Subcutaneous adipose tissue (tissue), 4 donors: Measurements from ENCODE around the gene LUZP1. TPM values are rescaled to one million over a fixed set of nuclear protein-coding genes. Genes with fewer than 3 reads are reported as not detected.

Experiments
- total RNA-seq, 4 donors: library from RNA; depleted of rRNA; stranded (reverse); fragments of >200 nt; gene quantifications; one replicate each; pipeline ENCODE4 v1.1.0, GENCODE V29; 2016
- TF ChIP-seq, protein P1 (sequence below): fragments of 450-650 bp; IDR thresholded peaks from one replicate; pipeline ENCODE4 v1.5.1; 2016; ENCODE audit warnings: low read depth, mild to moderate bottlenecking, control low read depth, antibody characterized with exemption, moderate library complexity

LUZP1 gene
- total RNA-seq, 4 donors from 2014 or later: 23.3 to 30.3 (median 24.7) TPM

DNA sequence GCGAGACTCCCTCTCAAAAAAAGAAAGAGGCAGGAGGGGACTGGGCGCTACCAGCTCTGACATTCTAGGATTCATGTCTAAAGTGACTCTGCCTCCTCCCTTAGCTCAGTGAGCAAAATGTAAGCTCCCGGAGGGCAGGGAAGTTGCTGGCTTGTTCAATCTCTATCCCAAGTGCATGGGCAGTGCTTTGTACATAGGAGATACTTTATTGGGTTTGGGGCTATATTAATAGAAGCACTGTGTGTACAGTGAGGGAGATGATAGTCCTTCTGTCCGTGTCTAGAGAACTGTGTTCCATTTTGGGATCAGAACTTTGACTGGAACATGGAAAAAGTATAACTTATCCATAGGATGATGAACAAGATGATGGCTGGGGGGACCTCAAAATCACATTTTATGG lies 16.7 kb upstream of the LUZP1 start:
- TF ChIP-seq, protein P1, sequence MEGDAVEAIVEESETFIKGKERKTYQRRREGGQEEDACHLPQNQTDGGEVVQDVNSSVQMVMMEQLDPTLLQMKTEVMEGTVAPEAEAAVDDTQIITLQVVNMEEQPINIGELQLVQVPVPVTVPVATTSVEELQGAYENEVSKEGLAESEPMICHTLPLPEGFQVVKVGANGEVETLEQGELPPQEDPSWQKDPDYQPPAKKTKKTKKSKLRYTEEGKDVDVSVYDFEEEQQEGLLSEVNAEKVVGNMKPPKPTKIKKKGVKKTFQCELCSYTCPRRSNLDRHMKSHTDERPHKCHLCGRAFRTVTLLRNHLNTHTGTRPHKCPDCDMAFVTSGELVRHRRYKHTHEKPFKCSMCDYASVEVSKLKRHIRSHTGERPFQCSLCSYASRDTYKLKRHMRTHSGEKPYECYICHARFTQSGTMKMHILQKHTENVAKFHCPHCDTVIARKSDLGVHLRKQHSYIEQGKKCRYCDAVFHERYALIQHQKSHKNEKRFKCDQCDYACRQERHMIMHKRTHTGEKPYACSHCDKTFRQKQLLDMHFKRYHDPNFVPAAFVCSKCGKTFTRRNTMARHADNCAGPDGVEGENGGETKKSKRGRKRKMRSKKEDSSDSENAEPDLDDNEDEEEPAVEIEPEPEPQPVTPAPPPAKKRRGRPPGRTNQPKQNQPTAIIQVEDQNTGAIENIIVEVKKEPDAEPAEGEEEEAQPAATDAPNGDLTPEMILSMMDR: no peak

DNA sequence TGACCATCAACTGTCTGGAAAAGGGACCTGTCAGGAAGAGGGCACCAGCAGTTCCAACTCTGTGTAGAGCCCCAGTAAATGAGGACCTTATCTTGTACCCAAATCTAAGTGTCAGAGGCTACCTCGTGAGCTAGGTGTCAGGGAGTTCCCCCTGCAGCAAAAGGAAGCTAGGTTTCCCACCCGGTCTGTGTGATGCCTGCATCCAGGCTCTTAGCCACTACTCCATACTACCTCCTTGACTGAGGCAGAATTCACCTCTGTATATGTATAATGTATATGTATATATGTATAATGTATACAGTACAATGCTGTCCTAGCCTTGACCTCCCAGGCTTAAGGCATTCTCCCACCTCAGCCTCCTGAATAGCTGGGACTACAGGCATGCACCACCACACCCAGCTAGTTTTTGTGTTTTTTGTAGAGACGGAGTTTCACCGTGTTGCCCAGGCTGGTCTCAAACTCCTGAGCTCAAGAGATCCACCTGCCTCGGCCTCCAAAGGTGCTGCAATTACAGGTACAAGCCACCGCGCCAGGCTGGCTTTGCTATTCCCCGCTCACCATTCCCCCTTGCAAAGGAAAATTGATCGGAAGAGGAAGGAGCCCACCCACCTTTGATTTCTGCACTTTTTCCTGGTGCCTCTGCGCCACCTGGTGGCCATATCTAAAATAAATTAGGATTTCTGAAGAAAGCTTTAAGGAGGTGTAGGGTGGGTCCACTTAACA lies 15.7 kb upstream of the LUZP1 start:
- TF ChIP-seq, protein P1: no peak

DNA sequence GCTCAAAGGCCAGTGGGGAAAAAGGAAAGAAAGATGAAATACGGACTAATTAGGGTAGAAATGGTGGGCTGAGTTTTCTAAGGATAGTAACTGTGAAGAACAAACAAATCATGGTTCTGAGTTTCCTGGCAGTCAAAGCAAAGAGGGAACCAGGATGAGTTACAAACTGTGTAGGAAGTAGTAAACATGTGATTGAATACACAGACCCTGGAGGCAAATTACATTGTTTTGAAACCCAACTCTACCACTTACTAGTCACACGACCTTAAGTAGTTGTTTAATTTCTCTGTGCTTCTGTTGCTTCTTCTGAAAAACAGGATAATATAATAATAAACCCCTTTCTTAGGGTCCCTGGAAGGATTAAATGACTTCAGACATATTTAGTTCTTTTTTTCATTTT lies 11.2 kb upstream of the LUZP1 start:
- TF ChIP-seq, protein P1: no peak

DNA sequence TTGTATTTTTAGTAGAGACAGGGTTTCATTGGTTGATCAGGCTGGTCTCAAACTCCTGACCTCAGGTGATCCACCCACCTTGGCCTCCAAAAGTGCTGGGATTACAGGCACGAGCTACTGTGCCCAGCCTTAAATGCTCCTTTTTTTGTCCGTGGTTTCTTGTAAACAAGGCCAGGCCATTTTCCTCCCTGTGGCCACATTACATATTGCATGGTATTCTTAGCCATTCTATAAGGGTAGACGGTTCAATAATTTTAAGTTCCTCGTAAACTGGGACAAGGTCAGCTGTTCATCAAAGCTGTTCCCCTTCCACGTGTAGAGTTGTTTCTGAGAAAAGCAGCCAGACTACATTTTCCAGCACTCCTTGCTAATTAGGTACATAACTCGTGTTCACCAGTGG lies 10.3 kb upstream of the LUZP1 start:
- TF ChIP-seq, protein P1: no peak

DNA sequence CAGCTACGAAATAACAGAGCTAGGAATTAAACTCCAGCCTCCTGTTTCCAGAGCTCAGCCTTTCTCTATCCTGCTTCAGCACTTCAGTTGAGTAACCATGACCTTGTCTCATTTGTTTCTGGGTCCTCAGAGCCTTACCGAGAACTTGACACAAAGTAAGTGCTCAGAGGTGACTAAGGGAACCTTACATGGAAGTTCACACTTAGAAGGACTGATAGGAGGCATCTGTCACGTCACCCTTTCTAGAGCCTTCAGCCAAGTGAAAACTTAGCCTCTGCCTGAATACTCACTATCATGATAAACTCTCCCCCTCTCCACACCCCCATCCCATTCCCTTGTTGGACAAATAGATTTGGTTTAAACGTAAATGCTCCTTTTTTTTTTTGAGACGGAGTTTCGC lies 9.8 kb upstream of the LUZP1 start:
- TF ChIP-seq, protein P1: no peak

DNA sequence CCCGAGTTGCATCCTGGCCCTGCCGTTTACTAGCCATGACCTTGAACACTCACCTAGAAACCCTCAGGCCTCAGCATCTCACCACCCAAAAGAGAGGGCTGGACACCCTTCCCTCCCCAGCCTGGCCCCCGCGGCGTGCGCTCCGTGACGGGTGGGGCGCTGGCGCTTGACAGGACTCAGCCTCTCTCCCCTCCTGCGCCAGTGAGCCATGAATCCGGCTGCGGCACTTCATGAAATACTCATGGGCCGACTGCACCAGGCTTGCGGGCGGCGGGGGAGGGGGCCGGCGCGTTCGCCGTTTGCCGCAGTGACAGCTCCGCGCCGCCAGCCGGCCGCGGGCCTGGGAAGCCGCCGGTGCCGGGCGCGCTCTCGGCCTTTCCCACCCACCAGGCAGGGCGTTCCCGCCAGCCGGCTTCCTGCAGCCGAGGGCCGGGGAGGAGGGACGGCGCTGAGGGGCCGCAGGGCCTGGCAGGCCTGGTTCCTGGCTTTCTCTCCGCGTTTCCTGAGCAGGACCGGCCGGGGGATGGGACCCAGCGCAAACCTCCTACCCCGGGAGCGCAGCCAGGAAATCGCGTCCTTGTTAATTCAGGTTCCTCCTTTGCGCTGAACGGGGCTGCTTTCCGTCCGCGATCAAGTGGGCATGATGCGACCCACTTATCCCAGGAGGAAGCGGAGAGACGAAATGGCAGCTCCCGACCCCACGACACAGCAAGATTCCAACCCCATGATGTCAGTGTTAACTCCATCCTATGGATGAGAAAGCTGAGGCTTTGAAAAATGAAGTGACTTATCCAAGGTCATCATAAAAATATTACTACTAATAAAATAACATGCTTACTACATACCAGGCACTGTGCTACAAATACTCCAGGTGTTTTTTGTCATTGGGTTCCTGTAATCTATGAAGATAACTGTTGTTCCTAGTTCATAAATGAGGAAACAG lies 9.1 kb upstream of the LUZP1 start:
- TF ChIP-seq, protein P1: no peak

DNA sequence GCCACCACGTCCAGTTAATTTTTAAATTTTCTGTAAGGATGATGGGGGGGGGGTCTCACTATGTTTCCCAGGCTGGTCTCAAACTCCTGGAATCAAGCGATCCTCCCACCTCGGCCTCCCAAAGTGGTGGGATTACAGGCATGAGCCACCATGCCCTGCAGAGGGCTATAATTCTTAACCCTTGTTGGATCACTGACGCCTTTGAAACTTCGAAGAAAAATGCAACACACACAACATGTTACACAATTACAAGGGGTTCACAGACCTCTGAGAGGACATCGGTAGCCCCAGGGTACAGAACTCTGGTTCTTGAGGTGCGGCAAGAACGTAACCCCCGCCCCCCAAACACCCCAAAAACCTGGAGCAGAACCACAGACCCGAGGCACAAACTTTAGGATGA lies 8.4 kb upstream of the LUZP1 start:
- TF ChIP-seq, protein P1: no peak
